Stimulated activated effector memory CD8-positive, alpha-beta T cell treated with anti-CD3 and anti-CD28 coated beads, Interleukin-12 subunit alpha, Interleukin-12 subunit beta, amount 100 ng/mL, for 72 hours (primary cell): ENCODE results near the gene SLC2A8.

Source experiments
- ATAC-seq: fragments of 150-1000 bp; cut with Tn5 transposase; 2 replicates; pipeline ENCODE4 v1.10.0; 2021
- DNase-seq, 2 donors: peaks; one replicate each; pipeline ENCODE4 v3.0.0; 2021 to 2022; ENCODE audit warnings: low spot score in 2 of 2
- H3K27ac Mint-ChIP-seq: one replicate; pipeline ENCODE4 v1.8.0; 2022; ENCODE audit warnings: mild to moderate bottlenecking, mixed read lengths
- H3K36me3 Mint-ChIP-seq: one replicate; pipeline ENCODE4 v1.8.0; 2022; ENCODE audit warnings: mild to moderate bottlenecking, mixed read lengths
- H3K4me1 Mint-ChIP-seq: one replicate; pipeline ENCODE4 v1.8.0; 2022; ENCODE audit warnings: mixed read lengths
- H3K4me3 Mint-ChIP-seq: one replicate; pipeline ENCODE4 v1.8.0; 2022; ENCODE audit warnings: mild to moderate bottlenecking, mixed read lengths
- H3K9me3 Mint-ChIP-seq: one replicate; pipeline ENCODE4 v1.8.0; 2022; ENCODE audit warnings: mixed read lengths

SLC2A8 gene

GRCh38 chr9:127396808-127397645 is at the start of gene SLC2A8:
Gene SLC2A8 (plus strand): TSS chr9:127397169. CDS start chr9:127397231, 62 bp downstream.
- Mint-ChIP-seq H3K27ac (peak within 1 kb of the TSS; percentile 68), H3K4me3 (peak within 1 kb of the TSS; percentile 79), H3K9me3 (no peaks in the 10 kb centered on the region), H3K36me3 (peaks cover 10% of the 10 kb centered on the region), H3K4me1 (peaks cover 23% of the 10 kb centered on the region)
- DNase-seq: peak; percentile 77 to 97
- ATAC-seq: peak; percentile 95

DNA sequence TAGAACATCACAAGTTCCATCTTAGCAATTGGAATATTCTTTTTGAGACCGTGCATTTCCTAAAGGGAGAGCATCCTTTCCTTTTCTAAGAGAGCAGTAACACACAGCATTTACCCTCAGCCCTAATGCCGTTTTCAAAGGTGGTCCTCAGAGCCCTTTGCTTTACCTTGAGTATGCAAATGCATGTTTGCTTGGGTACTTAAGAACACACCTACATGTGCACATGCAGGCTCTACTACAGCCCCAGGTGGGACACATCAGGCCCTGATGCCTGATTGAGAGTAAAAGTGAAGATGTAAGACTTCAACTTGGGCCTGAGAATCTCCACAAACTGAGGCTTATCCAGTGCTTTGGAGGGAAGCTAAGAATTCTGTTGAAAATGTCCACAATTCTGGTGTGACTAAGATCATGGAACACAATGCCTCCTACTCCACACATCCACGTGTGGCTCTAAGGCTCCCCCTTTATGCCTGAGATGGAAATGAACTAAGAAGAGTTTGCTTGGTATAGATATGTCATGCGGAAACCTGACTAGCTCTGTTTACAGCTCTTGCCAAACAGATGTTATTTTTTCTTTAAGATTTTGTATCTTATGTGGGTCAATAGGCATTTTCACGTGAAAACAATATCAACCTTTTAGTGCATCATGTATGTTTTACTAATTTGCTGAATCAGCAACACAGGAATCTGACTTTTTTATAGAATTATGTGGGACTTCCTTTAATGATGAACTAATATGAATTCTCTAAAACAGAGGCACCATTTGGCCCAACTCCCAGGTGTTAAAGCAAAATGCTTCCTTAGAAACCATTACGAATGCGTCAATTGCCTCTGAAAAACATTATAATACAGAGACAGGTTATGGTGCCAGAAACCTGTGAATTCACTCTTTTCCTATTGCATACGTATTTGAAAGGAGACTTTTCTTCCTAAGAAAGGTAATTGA is 48.9 kb upstream of the SLC2A8 start:
- H3K36me3 Mint-ChIP-seq: no peaks in the 10 kb centered on the region
- no peak overlapping the region for H3K4me3 Mint-ChIP-seq
- DNase-seq (no peak), ATAC-seq (no peak)
- H3K9me3 Mint-ChIP-seq: no peaks in the 10 kb centered on the region
- H3K27ac Mint-ChIP-seq: no peak overlapping the region
- no peaks in the 10 kb centered on the region for H3K4me1 Mint-ChIP-seq

DNA sequence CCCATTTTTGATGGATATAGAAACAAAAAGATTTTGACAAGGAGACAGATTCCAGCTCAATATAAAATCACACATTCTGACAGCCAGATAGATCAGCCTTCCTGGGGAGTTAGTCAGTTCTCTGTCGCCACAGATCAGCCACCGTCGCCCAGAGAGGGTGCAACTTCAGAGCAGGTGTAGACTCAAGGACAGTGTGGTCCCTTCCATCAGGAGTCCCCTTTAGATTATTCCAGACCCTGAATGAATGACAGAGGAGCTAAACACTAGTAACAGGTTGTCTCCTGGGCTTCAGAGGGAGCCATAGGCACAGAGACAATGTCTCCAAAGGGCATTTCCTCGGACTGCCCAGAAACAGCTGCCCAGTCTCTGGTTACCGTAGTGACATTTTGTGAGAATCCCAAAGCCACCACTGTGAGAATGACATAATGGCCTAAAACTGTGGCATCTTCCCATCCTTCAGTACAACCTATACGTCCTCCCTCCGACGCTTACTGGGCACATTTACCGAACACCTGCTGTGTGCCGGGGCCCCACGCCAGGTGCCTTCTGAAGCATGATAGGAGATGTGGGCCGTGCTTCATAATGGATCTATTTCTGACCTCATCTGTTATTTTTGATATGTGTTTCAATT is 47.4 kb upstream of the SLC2A8 start:
- Mint-ChIP-seq H3K4me1 (no peaks in the 10 kb centered on the region), H3K9me3 (no peaks in the 10 kb centered on the region), H3K27ac (no peak overlapping the region), H3K4me3 (no peak overlapping the region), H3K36me3 (no peaks in the 10 kb centered on the region)
- no peak for ATAC-seq
- no peak for DNase-seq

- no peak for ATAC-seq
- no peaks in the 10 kb centered on the region for H3K9me3 Mint-ChIP-seq
Measured at GRCh38 chr9:127351182-127352166, 45.5 kb upstream of the SLC2A8 start.

GRCh38 chr9:127353882-127354281 is 43.1 kb upstream of the SLC2A8 start:
- ATAC-seq (no peak), DNase-seq (no peak)
- Mint-ChIP-seq H3K36me3 (no peaks in the 10 kb centered on the region), H3K9me3 (no peaks in the 10 kb centered on the region), H3K27ac (no peak overlapping the region), H3K4me1 (no peaks in the 10 kb centered on the region), H3K4me3 (no peak overlapping the region)

More at GRCh38 chr9:127351182-127352166, 45.5 kb upstream of the SLC2A8 start:
- H3K36me3 Mint-ChIP-seq: no peaks in the 10 kb centered on the region
- DNase-seq: no peak
- no peak overlapping the region for H3K4me3 Mint-ChIP-seq
- no peak overlapping the region for H3K27ac Mint-ChIP-seq
- no peaks in the 10 kb centered on the region for H3K4me1 Mint-ChIP-seq

DNA sequence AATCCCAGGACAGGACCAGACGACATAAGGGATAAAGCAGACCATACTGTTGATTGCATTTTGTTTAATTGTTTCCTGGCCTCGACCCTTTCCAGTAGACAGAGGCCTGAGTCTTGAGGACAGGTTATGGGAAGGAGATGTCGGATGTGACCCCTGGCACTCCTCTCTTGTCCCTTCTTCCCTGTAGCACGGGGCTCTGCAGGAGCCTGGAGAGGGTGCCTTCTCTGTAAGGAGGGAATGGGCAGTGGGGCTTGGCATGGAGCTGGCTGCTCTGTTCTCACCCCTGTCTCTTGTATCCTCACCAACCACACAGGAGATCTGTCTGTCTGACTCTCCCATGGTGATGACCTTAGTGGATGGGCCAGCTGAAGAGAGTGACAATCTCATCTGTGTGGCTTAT is 40.1 kb upstream of the SLC2A8 start:
- DNase-seq (no peak), ATAC-seq (no peak)
- no peaks in the 10 kb centered on the region for H3K36me3 Mint-ChIP-seq
- H3K9me3 Mint-ChIP-seq: no peaks in the 10 kb centered on the region
- peaks cover 6% of the 10 kb centered on the region for H3K4me1 Mint-ChIP-seq
- no peak overlapping the region for H3K4me3 Mint-ChIP-seq
- no peak overlapping the region for H3K27ac Mint-ChIP-seq

DNA sequence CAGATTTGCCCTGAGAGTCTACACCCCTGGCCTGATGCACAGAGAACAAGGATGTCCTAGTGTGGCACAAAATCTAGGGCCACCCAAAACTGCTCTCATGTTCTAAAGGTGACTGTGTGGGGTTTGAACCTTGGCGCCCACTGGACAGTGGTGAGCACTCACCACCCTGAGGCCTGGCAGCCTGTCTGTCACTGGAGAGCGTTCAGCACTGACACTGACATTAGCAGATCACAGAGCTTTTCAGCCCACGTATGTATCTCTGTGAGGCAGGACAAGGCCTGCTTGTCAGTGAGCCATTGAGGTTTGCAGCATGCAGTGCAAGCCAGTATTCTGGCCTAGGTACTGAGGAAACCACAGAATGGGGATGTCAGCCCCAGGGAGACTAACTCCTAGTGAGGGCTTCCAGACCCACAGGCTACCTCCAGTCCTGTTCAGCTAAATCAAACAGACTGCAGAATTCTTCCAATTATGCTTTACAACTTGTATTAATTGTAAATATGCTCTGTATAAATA is 38.9 kb upstream of the SLC2A8 start:
- Mint-ChIP-seq H3K4me3 (no peak overlapping the region), H3K36me3 (no peaks in the 10 kb centered on the region), H3K4me1 (peaks cover 6% of the 10 kb centered on the region), H3K9me3 (no peaks in the 10 kb centered on the region), H3K27ac (peak overlapping the region; percentile 82)
- no peak for DNase-seq
- no peak for ATAC-seq

DNA sequence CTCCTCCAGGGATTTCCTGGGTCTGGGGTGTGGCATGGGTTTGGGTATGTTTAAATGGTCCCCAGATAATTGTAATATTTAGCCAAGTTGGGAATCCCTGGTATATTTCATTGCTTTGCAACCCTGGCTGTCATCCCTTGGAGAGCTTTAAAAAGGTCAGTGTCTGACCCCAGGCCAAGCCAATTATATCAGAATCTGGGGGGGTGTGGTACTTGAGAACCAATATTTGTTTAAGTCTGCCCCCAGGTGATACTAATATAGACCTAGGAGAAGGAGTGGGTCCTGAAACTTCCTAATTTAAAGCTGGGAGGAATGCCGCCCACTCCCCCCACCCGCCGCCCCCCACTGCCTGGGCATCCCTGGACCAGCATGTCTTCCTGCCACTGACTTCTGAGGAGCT is 38.2 kb upstream of the SLC2A8 start:
- no peak for DNase-seq
- Mint-ChIP-seq H3K4me1 (peaks cover 6% of the 10 kb centered on the region), H3K9me3 (no peaks in the 10 kb centered on the region), H3K27ac (no peak overlapping the region), H3K36me3 (no peaks in the 10 kb centered on the region), H3K4me3 (no peak overlapping the region)
- no peak for ATAC-seq

DNA sequence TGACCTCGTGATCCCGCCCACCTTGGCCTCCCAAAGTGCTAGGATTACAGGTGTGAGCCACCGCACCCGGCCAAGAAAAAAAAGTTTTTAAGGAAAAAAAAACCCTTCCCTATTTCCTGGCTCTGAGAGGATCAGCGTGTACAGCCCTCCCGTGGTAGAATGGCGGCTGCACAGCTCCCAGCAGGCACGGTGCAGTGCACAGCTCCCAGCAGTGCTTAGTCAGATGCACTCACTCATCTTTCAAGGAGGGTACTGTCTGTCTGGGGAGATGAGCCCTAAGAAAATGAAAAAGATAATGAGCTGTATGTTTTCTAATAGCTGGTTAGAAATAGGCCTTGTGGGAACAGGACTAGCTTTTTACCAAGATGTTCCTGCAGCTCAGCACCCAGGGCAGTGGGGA is 36.7 kb upstream of the SLC2A8 start:
- Mint-ChIP-seq H3K4me1 (peaks cover 6% of the 10 kb centered on the region), H3K9me3 (no peaks in the 10 kb centered on the region), H3K27ac (no peak overlapping the region), H3K4me3 (no peak overlapping the region), H3K36me3 (no peaks in the 10 kb centered on the region)
- DNase-seq: no peak
- ATAC-seq: no peak

DNA sequence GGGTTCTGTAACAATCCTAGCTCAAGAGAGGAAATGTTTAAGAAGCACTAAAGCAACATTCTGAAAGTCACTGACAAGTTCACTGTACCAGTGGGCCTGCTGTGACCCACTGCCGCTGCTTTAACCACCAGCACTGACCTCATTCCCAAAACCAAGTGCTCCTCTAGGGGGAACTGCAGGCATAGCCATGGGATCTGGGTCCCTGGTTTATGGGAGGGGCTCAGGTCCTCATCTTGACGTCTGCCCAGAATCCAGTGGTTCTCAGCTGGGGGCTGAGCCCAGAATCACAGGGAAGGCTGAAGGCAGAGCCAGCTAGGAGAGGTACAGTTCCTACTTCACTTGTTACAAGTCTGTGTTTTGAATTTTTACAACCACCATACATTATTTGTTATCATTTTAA is 36.1 kb upstream of the SLC2A8 start:
- ATAC-seq: peak; percentile 13
- peaks cover 6% of the 10 kb centered on the region for H3K4me1 Mint-ChIP-seq
- peak overlapping the region; percentile 67 for H3K27ac Mint-ChIP-seq
- H3K36me3 Mint-ChIP-seq: no peaks in the 10 kb centered on the region
- H3K9me3 Mint-ChIP-seq: no peaks in the 10 kb centered on the region
- H3K4me3 Mint-ChIP-seq: no peak overlapping the region
- DNase-seq: no peak

- H3K36me3 Mint-ChIP-seq: no peaks in the 10 kb centered on the region
- DNase-seq (no peak), ATAC-seq (peak; percentile 42)
- H3K4me1 Mint-ChIP-seq: peaks cover 6% of the 10 kb centered on the region
- H3K9me3 Mint-ChIP-seq: no peaks in the 10 kb centered on the region
- H3K4me3 Mint-ChIP-seq: no peak overlapping the region
- peak overlapping the region; percentile 67 for H3K27ac Mint-ChIP-seq
Measured at GRCh38 chr9:127361561-127361960, 35.4 kb upstream of the SLC2A8 start.

DNA sequence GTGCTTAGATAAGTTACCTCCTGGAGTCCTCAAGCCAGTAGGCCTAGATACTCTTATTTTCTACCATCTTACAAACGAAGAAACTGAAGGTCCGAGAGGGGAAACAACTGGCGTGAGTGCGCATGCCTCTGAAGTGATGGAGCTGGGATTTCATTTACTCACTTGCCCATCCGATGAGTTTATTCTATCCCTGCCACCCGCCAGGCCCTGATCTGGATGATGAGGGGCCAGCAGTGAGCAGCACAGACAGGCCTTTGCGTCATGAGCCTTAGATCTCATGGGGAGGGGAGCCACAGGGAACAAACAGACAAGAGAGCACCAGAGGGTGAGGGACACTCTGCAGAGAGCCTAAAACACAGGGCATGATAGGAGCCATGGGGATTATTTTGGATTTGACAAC is 34.1 kb upstream of the SLC2A8 start:
- Mint-ChIP-seq H3K36me3 (no peaks in the 10 kb centered on the region), H3K4me3 (no peak overlapping the region), H3K27ac (peak overlapping the region; percentile 20), H3K9me3 (no peaks in the 10 kb centered on the region), H3K4me1 (peaks cover 6% of the 10 kb centered on the region)
- DNase-seq: no peak
- ATAC-seq: no peak

- ATAC-seq (no peak), DNase-seq (no peak)
- Mint-ChIP-seq H3K4me1 (peaks cover 6% of the 10 kb centered on the region), H3K27ac (no peak overlapping the region), H3K36me3 (no peaks in the 10 kb centered on the region), H3K4me3 (no peak overlapping the region), H3K9me3 (no peaks in the 10 kb centered on the region)
Measured at GRCh38 chr9:127365461-127365860, 31.5 kb upstream of the SLC2A8 start.

- Mint-ChIP-seq H3K27ac (no peak overlapping the region), H3K4me1 (peaks cover 2% of the 10 kb centered on the region), H3K36me3 (no peaks in the 10 kb centered on the region), H3K4me3 (no peak overlapping the region), H3K9me3 (no peaks in the 10 kb centered on the region)
- DNase-seq (no peak), ATAC-seq (no peak)
Measured at GRCh38 chr9:127366594-127366993, 30.4 kb upstream of the SLC2A8 start.
